Vagina (tissue), 2 donors: ENCODE results near the gene EIF3D.
A peak's percentile ranks its signal among the peaks of the same experiment; 100 is the strongest.

Experiments used
- POLR2A ChIP-seq, 2 donors: fragments of 450-650 bp; IDR thresholded peaks; one replicate each; pipeline ENCODE4 v1.6.1; 2017; ENCODE audit warnings: antibody characterized with exemption in 2 of 2, mild to moderate bottlenecking in 2 of 2, moderate library complexity in 2 of 2
- POLR2AphosphoS5 ChIP-seq, 2 donors: sonication (generic); formaldehyde crosslinking; IDR thresholded peaks; one replicate each; pipeline ENCODE4 v1.9.0; 2017; ENCODE audit warnings: antibody characterized with exemption in 2 of 2, mild to moderate bottlenecking in 2 of 2, low read depth in 1 of 2; ENCODE audit not compliant: insufficient read depth in 1 of 2

DNA sequence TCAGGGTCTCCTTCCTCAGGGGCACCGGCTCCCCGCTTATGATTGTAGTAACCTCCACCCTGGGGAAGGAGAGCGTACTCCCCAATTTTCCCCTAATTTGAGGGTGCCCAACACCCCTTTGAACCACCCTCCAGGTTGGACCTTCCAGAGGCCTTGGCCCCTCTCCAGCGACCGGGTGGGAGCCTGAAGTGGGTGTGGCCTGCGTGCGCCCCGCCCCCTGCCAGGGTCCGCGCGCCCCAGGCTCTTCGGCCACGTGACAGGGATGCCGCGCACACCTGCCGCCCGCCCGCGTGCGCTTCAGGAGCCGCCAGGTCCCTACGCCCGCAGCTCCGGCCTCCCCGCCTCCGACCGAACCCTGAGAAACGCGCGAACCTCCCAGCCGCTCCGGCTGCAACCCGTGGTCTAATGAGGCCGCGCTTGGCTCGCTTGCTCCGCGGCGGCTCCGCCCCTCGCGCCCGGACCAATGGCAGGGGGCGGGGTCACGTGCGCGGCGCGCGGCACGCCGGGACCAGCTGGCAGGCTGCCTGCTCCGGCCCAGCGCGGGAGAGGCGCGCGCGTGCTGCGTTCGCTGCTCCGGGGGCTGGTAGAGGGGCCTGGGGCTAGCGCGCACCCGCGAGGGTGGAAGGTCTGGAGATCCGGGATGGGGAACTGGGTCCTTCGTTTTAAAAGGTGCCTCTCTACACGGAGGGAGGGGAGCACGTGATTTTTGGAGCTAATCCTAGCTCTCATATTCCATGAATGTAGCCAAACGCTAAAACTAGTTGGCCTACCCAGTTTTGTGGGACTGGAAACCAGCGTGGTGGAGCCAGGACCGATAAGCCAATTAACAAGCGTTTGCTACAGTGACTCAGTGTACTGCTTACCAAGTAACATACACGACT is 22.1 kb downstream of the EIF3D start, which contains the start of gene FOXRED2:
- peak in 1 of 2 donors; percentile 78 for TF ChIP-seq POLR2AphosphoS5 (IDR thresholded peaks at IDR 0.05; ENCODE audit: insufficient read depth in 1 of 2, low read depth in 1 of 2)
- peak; percentile 47 to 56 for TF ChIP-seq POLR2A (IDR thresholded peaks at IDR 0.05)
